B cell (primary cell): ENCODE results near the gene ARHGEF37. TPM values are rescaled to one million over a fixed set of nuclear protein-coding genes. Genes with fewer than 3 reads are reported as not detected.

Source experiments
- ATAC-seq: fragments of 200-7000 bp; cut with Tn5 transposase; one replicate; pipeline ENCODE4 v1.10.0; 2021; ENCODE audit warnings: low read depth, mild to moderate bottlenecking, moderate number of reproducible peaks, moderate library complexity
- CTCF ChIA-PET: fragments of 350-600 bp; sonication (Branson Sonifier 250); formaldehyde crosslinking; loops from one replicate; lab custom pipeline; 2021; ENCODE audit warnings: antibody characterized with exemption, inconsistent platforms; lab: Charles Lee
- POLR2A ChIA-PET: fragments of 350-600 bp; sonication (Branson Sonifier 250); formaldehyde crosslinking; loops from one replicate; lab custom pipeline; 2021; ENCODE audit warnings: antibody characterized with exemption; lab: Charles Lee
- DNase-seq: peaks from one replicate; pipeline ENCODE4 v3.0.0; 2013
- H2AFZ ChIP-seq: 2 replicates; pipeline ENCODE4 v1.6.1; 2012; ENCODE audit warnings: mild to moderate bottlenecking, low read depth, low read length; ENCODE audit not compliant: insufficient read depth, poor library complexity, severe bottlenecking
- H3K27ac ChIP-seq, 2 donors: 1 replicate in 1 of 2; 2 replicates in 1 of 2; pipeline ENCODE4 v1.5.1; 2012 to 2013; ENCODE audit warnings: low read length in 2 of 2, mild to moderate bottlenecking in 2 of 2, moderate library complexity in 1 of 2
- H3K27me3 ChIP-seq, 4 experiments: fragments of 200-600 bp in 1 of 4; sonication (generic) in 1 of 4; replicated peaks in 1 of 4; 1 replicate in 2 of 4; 2 replicates in 2 of 4; pipeline versions ENCODE4 v1.6.1 to v1.7.0; 2013 to 2016; ENCODE audit warnings: low read length in 3 of 4, mild to moderate bottlenecking in 2 of 4, mixed read lengths in 1 of 4, moderate library complexity in 1 of 4; ENCODE audit not compliant: insufficient read depth in 4 of 4, control insufficient read depth in 3 of 4; ENCODE audit errors: control extremely low read depth in 1 of 4
- H3K36me3 ChIP-seq, 2 experiments: replicated peaks in 1 of 2; 1 replicate in 1 of 2; 2 replicates in 1 of 2; pipeline versions ENCODE4 v1.6.1 to v1.7.1; 2013; ENCODE audit warnings: low read length in 1 of 2; ENCODE audit not compliant: insufficient read depth in 2 of 2, control insufficient read depth in 1 of 2; ENCODE audit errors: control extremely low read depth in 1 of 2, extremely low read depth in 1 of 2
- H3K4me1 ChIP-seq, 2 donors: fragments of 200-600 bp in 1 of 2; sonication (generic) in 1 of 2; 1 replicate in 1 of 2; 2 replicates in 1 of 2; pipeline versions ENCODE4 v1.5.1 to v1.6.1; 2013 to 2017; ENCODE audit warnings: low read length in 2 of 2; ENCODE audit not compliant: control insufficient read depth in 2 of 2, insufficient read depth in 2 of 2
- H3K4me2 ChIP-seq: replicated peaks from 2 replicates; pipeline ENCODE3; 2012; ENCODE audit warnings: mild to moderate bottlenecking, low read depth, low read length; ENCODE audit not compliant: poor library complexity, severe bottlenecking
- H3K4me3 ChIP-seq, 5 experiments: fragments of 200-600 bp in 1 of 5; sonication (generic) in 1 of 5; 1 replicate in 3 of 5; 2 replicates in 2 of 5; pipeline versions ENCODE4 v1.5.1 to v1.7.0; 2011 to 2016; ENCODE audit warnings: low read length in 4 of 5, mild to moderate bottlenecking in 4 of 5, low read depth in 2 of 5, control low read depth in 1 of 5, moderate library complexity in 1 of 5; ENCODE audit not compliant: insufficient read depth in 1 of 5; ENCODE audit errors: control extremely low read depth in 1 of 5, extremely low read depth in 1 of 5
- H3K79me2 ChIP-seq: fragments of 200-600 bp; sonication (generic); one replicate; pipeline ENCODE4 v1.6.0; 2016; ENCODE audit warnings: low read length; ENCODE audit not compliant: control insufficient read depth, insufficient read depth
- H3K9ac ChIP-seq: fragments of 200-600 bp; sonication (generic); 2 replicates; pipeline ENCODE4 v1.6.1; 2017; ENCODE audit warnings: mild to moderate bottlenecking, low read length, moderate library complexity
- H3K9me3 ChIP-seq, 3 donors: one replicate each; pipeline versions ENCODE4 v1.6.1 to v1.7.1; 2013; ENCODE audit warnings: low read length in 2 of 3; ENCODE audit not compliant: control insufficient read depth in 2 of 3, insufficient read depth in 1 of 3; ENCODE audit errors: control extremely low read depth in 1 of 3
- H4K20me1 ChIP-seq: 2 replicates; pipeline ENCODE4 v1.6.0; 2012; ENCODE audit warnings: mild to moderate bottlenecking, low read length; ENCODE audit not compliant: insufficient read depth, control insufficient read depth, poor library complexity, severe bottlenecking
- H3K27ac Mint-ChIP-seq: one replicate; pipeline ENCODE4 v1.8.0; 2021; ENCODE audit warnings: mixed read lengths
- H3K27me3 Mint-ChIP-seq: one replicate; pipeline ENCODE4 v1.8.0; 2021; ENCODE audit warnings: mixed read lengths
- H3K4me1 Mint-ChIP-seq: one replicate; pipeline ENCODE4 v1.8.0; 2021; ENCODE audit warnings: mixed read lengths
- H3K4me3 Mint-ChIP-seq: one replicate; pipeline ENCODE4 v1.8.0; 2021; ENCODE audit warnings: mixed read lengths
- H3K9me3 Mint-ChIP-seq: one replicate; pipeline ENCODE4 v1.8.0; 2022; ENCODE audit warnings: mixed read lengths; ENCODE audit not compliant: insufficient read depth
- EZH2 ChIP-seq: IDR thresholded peaks from 2 replicates; pipeline ENCODE4 v1.6.1; 2012; ENCODE audit warnings: borderline replicate concordance, low read depth, mild to moderate bottlenecking, moderate library complexity, low read length; ENCODE audit not compliant: insufficient read depth, poor library complexity, severe bottlenecking
- WGBS: methylation state at CpG from one replicate; pipeline ENCODE4 v1.1.5; 2013; ENCODE audit warnings: missing lambda C conversion rate; ENCODE audit not compliant: insufficient coverage; 5-methylcytosine and 5-hydroxymethylcytosine counted together
- intact Hi-C: fragments of 100-400 bp; cut with micrococcal nuclease; formaldehyde crosslinking; loops from one replicate; pipeline ENCODE4 v1.10.0; 2022
- polyA plus RNA-seq: library from polyadenylated mRNA; depleted of rRNA; stranded (reverse); fragments of >200 nt; gene quantifications from 2 replicates; pipeline ENCODE4 v1.2.3, GENCODE V29; 2012
- total RNA-seq, 2 donors: library from RNA; stranded (reverse); fragments of 120-200 nt in 1 of 2; gene quantifications; 1 replicate in 1 of 2; 2 replicates in 1 of 2; pipeline versions ENCODE4 v1.2.3 to v1.2.4, GENCODE V29; 2013 to 2022
- TF ChIP-seq, protein P1 (sequence below): fragments of 200-600 bp; IDR thresholded peaks from one replicate; pipeline ENCODE4 v1.8.0; 2022; ENCODE audit warnings: antibody characterized with exemption, mild to moderate bottlenecking

Gene ARHGEF37
- total and polyA plus RNA-seq, 2 donors (not counting 1 experiment from before 2014, with no cell fraction given): 0.06 to 1.7 TPM

DNA sequence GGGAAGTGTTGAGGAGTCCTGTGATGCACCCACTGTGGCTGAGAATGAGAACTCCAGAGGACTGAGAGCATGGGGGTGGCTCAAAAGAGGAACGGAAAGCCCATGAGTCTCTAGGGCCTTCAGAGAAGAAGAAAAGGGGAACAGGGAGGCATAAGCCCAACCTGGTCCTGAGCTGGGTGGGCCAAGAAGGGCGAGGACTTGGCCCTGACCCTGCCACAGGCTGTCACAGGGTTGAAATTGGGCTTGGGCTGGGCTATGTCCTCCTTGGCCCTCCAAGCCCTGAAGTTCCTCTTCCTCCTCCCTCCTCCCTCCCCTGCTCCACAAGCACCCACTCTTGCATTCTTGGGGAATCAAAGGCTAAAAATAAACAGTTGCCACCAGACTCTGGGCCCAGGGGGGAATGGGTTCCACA is 99.5 kb downstream of the ARHGEF37 start:
- H3K4me2 ChIP-seq: peak overlapping the region; percentile 63
- ChIA-PET POLR2A (interaction anchor here (1.3 kb wide), 1 partner anchor 49 kb away, joined by 4 read pairs; the partner anchor contains the start of gene PPARGC1B), CTCF (interaction anchor here (0.6 to 6.1 kb wide), 6 partner anchors 9 to 279 kb away, joined by 3 to 29 read pairs (median 4); partner anchors contain the start of gene SLC26A2)
- intact Hi-C loops: loop anchor here (1.0 to 2.0 kb wide), 4 partner anchors 14 to 99 kb away; partner anchors contain the start of gene PPARGC1B
- no peaks in the 10 kb centered on the region for H3K79me2 ChIP-seq
- peak; percentile 96 for ATAC-seq
- H3K27me3 ChIP-seq: peaks cover 0 to 4% (median 0%) of the 10 kb centered on the region in 4 experiments
- H3K9me3 ChIP-seq: peaks cover 0 to 4% (median 0%) of the 10 kb centered on the region in 3 donors
- H3K36me3 ChIP-seq: no peaks in the 10 kb centered on the region
- H3K27ac ChIP-seq: peak overlapping the region; percentile 49 to 56
- H3K9me3 Mint-ChIP-seq: no peaks in the 10 kb centered on the region
- H3K4me1 ChIP-seq: peaks cover 38 to 43% of the 10 kb centered on the region in 2 donors
- WGBS: 0% methylated on average over 2 of the region's 2 CpGs
- peak overlapping the region; percentile 53 for H3K4me3 Mint-ChIP-seq
- H3K27me3 Mint-ChIP-seq: no peaks in the 10 kb centered on the region
- H3K4me3 ChIP-seq: no peak overlapping the region
- peak; percentile 88 for DNase-seq
- H3K9ac ChIP-seq: no peak overlapping the region
- H3K4me1 Mint-ChIP-seq: peaks cover 53% of the 10 kb centered on the region
- no peak overlapping the region for H2AFZ ChIP-seq
- no peaks in the 10 kb centered on the region for H4K20me1 ChIP-seq
- peak overlapping the region; percentile 80 for H3K27ac Mint-ChIP-seq
- TF ChIP-seq, protein P1, sequence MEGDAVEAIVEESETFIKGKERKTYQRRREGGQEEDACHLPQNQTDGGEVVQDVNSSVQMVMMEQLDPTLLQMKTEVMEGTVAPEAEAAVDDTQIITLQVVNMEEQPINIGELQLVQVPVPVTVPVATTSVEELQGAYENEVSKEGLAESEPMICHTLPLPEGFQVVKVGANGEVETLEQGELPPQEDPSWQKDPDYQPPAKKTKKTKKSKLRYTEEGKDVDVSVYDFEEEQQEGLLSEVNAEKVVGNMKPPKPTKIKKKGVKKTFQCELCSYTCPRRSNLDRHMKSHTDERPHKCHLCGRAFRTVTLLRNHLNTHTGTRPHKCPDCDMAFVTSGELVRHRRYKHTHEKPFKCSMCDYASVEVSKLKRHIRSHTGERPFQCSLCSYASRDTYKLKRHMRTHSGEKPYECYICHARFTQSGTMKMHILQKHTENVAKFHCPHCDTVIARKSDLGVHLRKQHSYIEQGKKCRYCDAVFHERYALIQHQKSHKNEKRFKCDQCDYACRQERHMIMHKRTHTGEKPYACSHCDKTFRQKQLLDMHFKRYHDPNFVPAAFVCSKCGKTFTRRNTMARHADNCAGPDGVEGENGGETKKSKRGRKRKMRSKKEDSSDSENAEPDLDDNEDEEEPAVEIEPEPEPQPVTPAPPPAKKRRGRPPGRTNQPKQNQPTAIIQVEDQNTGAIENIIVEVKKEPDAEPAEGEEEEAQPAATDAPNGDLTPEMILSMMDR: no peak
- no peak for TF ChIP-seq EZH2

DNA sequence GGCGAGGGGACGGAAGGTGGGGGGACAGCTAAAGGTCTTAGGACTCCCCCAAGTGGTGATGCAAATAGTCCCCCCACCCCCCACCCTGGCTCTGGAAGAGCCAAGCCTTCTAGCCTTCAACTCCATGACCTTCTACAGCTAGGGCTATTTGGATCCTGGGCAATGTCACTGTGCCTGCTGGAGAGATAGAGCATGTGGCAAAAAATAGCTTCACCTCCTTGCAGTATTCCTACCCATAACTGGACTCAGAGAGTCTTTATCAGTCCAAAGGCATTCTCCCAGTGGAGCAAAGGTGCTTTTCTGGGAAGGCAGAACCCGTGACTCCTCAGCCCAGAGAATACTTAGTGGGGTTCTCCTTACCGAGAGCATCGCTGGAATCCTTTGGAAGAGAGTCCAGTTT is 100.0 kb downstream of the ARHGEF37 start:
- Histone ChIP-seq H3K27ac (peak overlapping the region; percentile 49 to 56), H3K4me2 (peak overlapping the region; percentile 63), H3K27me3 (peaks cover 0 to 4% (median 0%) of the 10 kb centered on the region in 4 experiments), H4K20me1 (no peaks in the 10 kb centered on the region), H3K79me2 (no peaks in the 10 kb centered on the region), H3K36me3 (no peaks in the 10 kb centered on the region), H2AFZ (no peak overlapping the region), H3K4me3 (no peak overlapping the region), H3K4me1 (peaks cover 38 to 43% of the 10 kb centered on the region in 2 donors), H3K9me3 (peaks cover 0 to 4% (median 0%) of the 10 kb centered on the region in 3 donors), H3K9ac (no peak overlapping the region)
- TF ChIP-seq, protein P1: no peak
- TF ChIP-seq EZH2: no peak
- WGBS: no CpG with 5 or more reads among the region's 5 CpGs
- CTCF ChIA-PET: interaction anchor here (0.8 to 6.1 kb wide), 6 partner anchors 9 to 171 kb away, joined by 3 to 29 read pairs (median 4); no protein-coding TSS in a partner anchor
- POLR2A ChIA-PET: interaction anchor here (0.6 to 1.3 kb wide), 2 partner anchors 49 to 892 kb away, joined by 3 to 4 read pairs; partner anchors contain the start of gene PPARGC1B
- ATAC-seq (no peak), DNase-seq (no peak)
- Mint-ChIP-seq H3K27ac (peak overlapping the region; percentile 41), H3K27me3 (no peaks in the 10 kb centered on the region), H3K4me3 (no peak overlapping the region), H3K4me1 (peaks cover 53% of the 10 kb centered on the region), H3K9me3 (no peaks in the 10 kb centered on the region)
- intact Hi-C loops: loop anchor here (1.0 to 2.0 kb wide), 2 partner anchors 14 to 99 kb away; no protein-coding TSS in a partner anchor
